HL-60 (cell line): Measurements from ENCODE around the gene NHLH2.

ENCODE experiments used
- GABPA ChIP-seq: IDR thresholded peaks from 2 replicates; pipeline ENCODE4 v1.6.1; 2012; ENCODE audit warnings: low read depth
- POLR2AphosphoS5 ChIP-seq: IDR thresholded peaks from 2 replicates; pipeline ENCODE4 v1.6.1; 2012; ENCODE audit warnings: low read depth
- SPI1 ChIP-seq: IDR thresholded peaks from 2 replicates; pipeline ENCODE4 v1.6.1; 2012; ENCODE audit warnings: low read depth, mild to moderate bottlenecking, borderline replicate concordance
- TF ChIP-seq, protein P1 (sequence below): IDR thresholded peaks from one replicate; pipeline ENCODE4 v1.5.1; 2011; ENCODE audit warnings: low read length, control low read depth, inconsistent platforms; ENCODE audit not compliant: insufficient read depth

DNA sequence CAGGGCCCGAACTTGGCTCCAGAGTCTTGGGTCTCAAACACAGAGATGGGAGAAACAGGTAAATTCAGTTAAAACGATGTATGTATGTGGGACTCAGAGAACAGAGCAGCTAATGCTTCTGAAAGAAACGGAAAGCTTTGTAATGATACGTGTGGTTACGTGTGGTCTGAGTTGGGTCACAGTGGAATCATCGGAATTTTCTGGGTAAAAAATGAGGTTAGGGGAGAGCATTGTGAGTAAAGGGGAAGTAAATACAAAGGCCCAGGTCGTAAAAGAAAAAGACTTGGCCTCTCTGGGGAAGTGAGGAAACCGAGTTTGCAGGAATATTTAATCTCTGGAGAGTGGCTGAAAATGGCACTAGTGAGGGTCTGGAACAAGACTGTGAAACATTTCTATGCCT is 8.3 kb downstream of the NHLH2 start:
- TF ChIP-seq POLR2AphosphoS5: no peak
- TF ChIP-seq, protein P1, sequence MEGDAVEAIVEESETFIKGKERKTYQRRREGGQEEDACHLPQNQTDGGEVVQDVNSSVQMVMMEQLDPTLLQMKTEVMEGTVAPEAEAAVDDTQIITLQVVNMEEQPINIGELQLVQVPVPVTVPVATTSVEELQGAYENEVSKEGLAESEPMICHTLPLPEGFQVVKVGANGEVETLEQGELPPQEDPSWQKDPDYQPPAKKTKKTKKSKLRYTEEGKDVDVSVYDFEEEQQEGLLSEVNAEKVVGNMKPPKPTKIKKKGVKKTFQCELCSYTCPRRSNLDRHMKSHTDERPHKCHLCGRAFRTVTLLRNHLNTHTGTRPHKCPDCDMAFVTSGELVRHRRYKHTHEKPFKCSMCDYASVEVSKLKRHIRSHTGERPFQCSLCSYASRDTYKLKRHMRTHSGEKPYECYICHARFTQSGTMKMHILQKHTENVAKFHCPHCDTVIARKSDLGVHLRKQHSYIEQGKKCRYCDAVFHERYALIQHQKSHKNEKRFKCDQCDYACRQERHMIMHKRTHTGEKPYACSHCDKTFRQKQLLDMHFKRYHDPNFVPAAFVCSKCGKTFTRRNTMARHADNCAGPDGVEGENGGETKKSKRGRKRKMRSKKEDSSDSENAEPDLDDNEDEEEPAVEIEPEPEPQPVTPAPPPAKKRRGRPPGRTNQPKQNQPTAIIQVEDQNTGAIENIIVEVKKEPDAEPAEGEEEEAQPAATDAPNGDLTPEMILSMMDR: no peak
- no peak for TF ChIP-seq GABPA
- TF ChIP-seq SPI1: no peak
